Measurements from ENCODE around the gene AKR7A3. TPM values are rescaled to one million over a fixed set of nuclear protein-coding genes. Genes with fewer than 3 reads are reported as not detected.
"Not testable (repeated sequence)": the region's sequence is repeated elsewhere in the genome, so short reads cannot be mapped to it uniquely, and the experiment has no call there.

AKR7A3 gene
- total RNA-seq, 5 donors from 2014 or later (not counting 1 experiment from before 2014, with no cell fraction given), result 0.82 to 2.8 (median 1.1) TPM

- no peaks in the 10 kb centered on the region for H3K9me3 ChIP-seq
- Mint-ChIP-seq H3K27ac (no peak overlapping the region), H3K4me1 (peaks cover 0 to 3% (median under 1%) of the 10 kb centered on the region in 3 donors), H3K4me3 (no peak overlapping the region), H3K27me3 (no peaks in the 10 kb centered on the region), H3K36me3 (peaks cover 17% of the 10 kb centered on the region), H3K9me3 (no peaks in the 10 kb centered on the region)
- CTCF ChIA-PET, result no interaction called here
- H3K4me1 ChIP-seq (ENCODE audit: control insufficient read depth in 1 of 2, extremely low read depth in 1 of 2, insufficient read depth in 2 of 2, low read length in 2 of 2), result no peaks in the 10 kb centered on the region
- POLR2A ChIA-PET, result no interaction called here
- H3K36me3 ChIP-seq (ENCODE audit: control insufficient read depth in 2 of 2, extremely low read depth in 1 of 2, insufficient read depth in 1 of 2, low read length in 1 of 2), result peaks cover 9 to 33% of the 10 kb centered on the region in 2 donors
- no peak overlapping the region for H3K4me3 ChIP-seq (ENCODE audit: control insufficient read depth in 1 of 2, extremely low read depth in 1 of 2, low read length in 1 of 2)
- DNase-seq (no peak), ATAC-seq (replicated peaks in 1 of 4) (peak in 1 of 4 experiments; percentile 6)
- WGBS (ENCODE audit: insufficient coverage), result 83% methylated on average over 5 of the region's 5 CpGs
- H3K27me3 ChIP-seq (replicated peaks in 1 of 2; ENCODE audit: control insufficient read depth in 2 of 2, extremely low read depth in 1 of 2, insufficient read depth in 2 of 2, low read length in 1 of 2), result no peaks in the 10 kb centered on the region
- H3K27ac ChIP-seq (ENCODE audit: low read length), result no peak overlapping the region
Measured at GRCh38 chr1:19262047-19262446, 26.5 kb downstream of the AKR7A3 start.

- H3K27ac ChIP-seq (ENCODE audit: low read length), result no peak overlapping the region
- peaks cover 14 to 48% of the 10 kb centered on the region in 2 donors for H3K36me3 ChIP-seq (ENCODE audit: control insufficient read depth in 2 of 2, extremely low read depth in 1 of 2, insufficient read depth in 1 of 2, low read length in 1 of 2)
- POLR2A ChIA-PET, result no interaction called here
- DNase-seq, result no peak
- H3K9me3 Mint-ChIP-seq, result no peaks in the 10 kb centered on the region
- no peaks in the 10 kb centered on the region for H3K27me3 ChIP-seq (replicated peaks in 1 of 2; ENCODE audit: control insufficient read depth in 2 of 2, extremely low read depth in 1 of 2, insufficient read depth in 2 of 2, low read length in 1 of 2)
- CTCF ChIA-PET, result interaction anchor here in 1 of 2 donors (0.7 kb wide), 1 partner anchor 454 kb away, joined by 4 read pairs; no protein-coding TSS in a partner anchor
- no peaks in the 10 kb centered on the region for H3K27me3 Mint-ChIP-seq
- no peaks in the 10 kb centered on the region for H3K4me1 ChIP-seq (ENCODE audit: control insufficient read depth in 1 of 2, extremely low read depth in 1 of 2, insufficient read depth in 2 of 2, low read length in 2 of 2)
- 91% methylated on average over 14 of the region's 21 CpGs for WGBS (ENCODE audit: insufficient coverage)
- H3K9me3 ChIP-seq, result no peaks in the 10 kb centered on the region
- no peak overlapping the region for H3K4me3 ChIP-seq (ENCODE audit: control insufficient read depth in 1 of 2, extremely low read depth in 1 of 2, low read length in 1 of 2)
- no peak overlapping the region for H3K4me3 Mint-ChIP-seq
- no peak overlapping the region for H3K27ac Mint-ChIP-seq
- peak in 1 of 4 experiments; percentile 18 for ATAC-seq (replicated peaks in 1 of 4)
- H3K4me1 Mint-ChIP-seq, result peaks cover 0 to 8% (median 3%) of the 10 kb centered on the region in 3 donors
- peaks cover 23% of the 10 kb centered on the region for H3K36me3 Mint-ChIP-seq
Measured at GRCh38 chr1:19260211-19261138, 28.1 kb downstream of the AKR7A3 start.

- POLR2A ChIA-PET, result no interaction called here
- H3K4me3 Mint-ChIP-seq, result no peak overlapping the region
- peaks cover 22 to 52% of the 10 kb centered on the region in 2 donors for H3K36me3 ChIP-seq (ENCODE audit: control insufficient read depth in 2 of 2, extremely low read depth in 1 of 2, insufficient read depth in 1 of 2, low read length in 1 of 2)
- no peaks in the 10 kb centered on the region for H3K9me3 Mint-ChIP-seq
- no peaks in the 10 kb centered on the region for H3K27me3 ChIP-seq (replicated peaks in 1 of 2; ENCODE audit: control insufficient read depth in 2 of 2, extremely low read depth in 1 of 2, insufficient read depth in 2 of 2, low read length in 1 of 2)
- H3K27ac ChIP-seq (ENCODE audit: low read length), result no peak overlapping the region
- H3K4me1 Mint-ChIP-seq, result peaks cover 5 to 18% (median 14%) of the 10 kb centered on the region in 3 donors
- H3K4me3 ChIP-seq (ENCODE audit: control insufficient read depth in 1 of 2, extremely low read depth in 1 of 2, low read length in 1 of 2), result no peak overlapping the region
- ATAC-seq (replicated peaks in 1 of 4) (no peak), DNase-seq (no peak)
- CTCF ChIA-PET, result no interaction called here
- H3K36me3 Mint-ChIP-seq, result peaks cover 24% of the 10 kb centered on the region
- no peak overlapping the region for H3K27ac Mint-ChIP-seq
- no peaks in the 10 kb centered on the region for H3K27me3 Mint-ChIP-seq
- H3K4me1 ChIP-seq (ENCODE audit: control insufficient read depth in 1 of 2, extremely low read depth in 1 of 2, insufficient read depth in 2 of 2, low read length in 2 of 2), result peaks cover under 1 to 11% of the 10 kb centered on the region in 2 experiments
- WGBS (ENCODE audit: insufficient coverage), result 100% methylated on average over 3 of the region's 10 CpGs
- no peaks in the 10 kb centered on the region for H3K9me3 ChIP-seq
Measured at GRCh38 chr1:19258353-19258752, 30.2 kb downstream of the AKR7A3 start.

- Histone ChIP-seq H3K4me3 (ENCODE audit: control insufficient read depth in 1 of 2, extremely low read depth in 1 of 2, low read length in 1 of 2) (no peak overlapping the region), H3K36me3 (ENCODE audit: control insufficient read depth in 2 of 2, extremely low read depth in 1 of 2, insufficient read depth in 1 of 2, low read length in 1 of 2) (peaks cover 22 to 52% of the 10 kb centered on the region in 2 donors), H3K27ac (ENCODE audit: low read length) (no peak overlapping the region), H3K4me1 (ENCODE audit: control insufficient read depth in 1 of 2, extremely low read depth in 1 of 2, insufficient read depth in 2 of 2, low read length in 2 of 2) (peaks cover 5 to 21% of the 10 kb centered on the region in 2 experiments), H3K27me3 (replicated peaks in 1 of 2; ENCODE audit: control insufficient read depth in 2 of 2, extremely low read depth in 1 of 2, insufficient read depth in 2 of 2, low read length in 1 of 2) (no peaks in the 10 kb centered on the region), H3K9me3 (no peaks in the 10 kb centered on the region)
- Mint-ChIP-seq H3K9me3 (no peaks in the 10 kb centered on the region), H3K27me3 (no peaks in the 10 kb centered on the region), H3K36me3 (peaks cover 24% of the 10 kb centered on the region), H3K27ac (peak overlapping the region in 1 of 2 donors; percentile 72), H3K4me3 (no peak overlapping the region), H3K4me1 (peaks cover 13 to 26% (median 22%) of the 10 kb centered on the region in 3 donors)
- WGBS (ENCODE audit: insufficient coverage), result 51% methylated on average over 13 of the region's 15 CpGs
- ATAC-seq (replicated peaks in 1 of 4) (no peak), DNase-seq (no peak)
- CTCF ChIA-PET, result interaction anchor here in 1 of 2 donors (0.7 kb wide), 1 partner anchor 274 kb away, joined by 3 read pairs; no protein-coding TSS in a partner anchor
- POLR2A ChIA-PET, result no interaction called here
Measured at GRCh38 chr1:19257178-19257914, 31.2 kb downstream of the AKR7A3 start.

- 93% methylated on average over 4 of the region's 5 CpGs for WGBS (ENCODE audit: insufficient coverage)
- ATAC-seq (replicated peaks in 1 of 4); H3K4me3 ChIP-seq (ENCODE audit: control insufficient read depth in 1 of 2, extremely low read depth in 1 of 2, low read length in 1 of 2); POLR2A ChIA-PET; DNase-seq; H3K27ac Mint-ChIP-seq; H3K9me3 ChIP-seq; H3K9me3 Mint-ChIP-seq; H3K4me3 Mint-ChIP-seq; CTCF ChIA-PET; H3K27me3 ChIP-seq (replicated peaks in 1 of 2; ENCODE audit: control insufficient read depth in 2 of 2, extremely low read depth in 1 of 2, insufficient read depth in 2 of 2, low read length in 1 of 2); H3K27me3 Mint-ChIP-seq; H3K27ac ChIP-seq (ENCODE audit: low read length): not testable (repeated sequence)
- H3K4me1 ChIP-seq (ENCODE audit: control insufficient read depth in 1 of 2, extremely low read depth in 1 of 2, insufficient read depth in 2 of 2, low read length in 2 of 2), result peaks cover 5 to 28% of the 10 kb centered on the region in 2 experiments
- Mint-ChIP-seq H3K36me3 (peaks cover 24% of the 10 kb centered on the region), H3K4me1 (peaks cover 15 to 33% (median 25%) of the 10 kb centered on the region in 3 donors)
- H3K36me3 ChIP-seq (ENCODE audit: control insufficient read depth in 2 of 2, extremely low read depth in 1 of 2, insufficient read depth in 1 of 2, low read length in 1 of 2), result peaks cover 22 to 52% of the 10 kb centered on the region in 2 donors
Measured at GRCh38 chr1:19256301-19256700, 32.3 kb downstream of the AKR7A3 start.

- Mint-ChIP-seq H3K36me3 (peaks cover 24% of the 10 kb centered on the region), H3K27me3 (no peaks in the 10 kb centered on the region), H3K9me3 (no peaks in the 10 kb centered on the region), H3K4me3 (no peak overlapping the region), H3K27ac (no peak overlapping the region), H3K4me1 (peaks cover 24 to 42% (median 33%) of the 10 kb centered on the region in 3 donors)
- DNase-seq, result no peak
- H3K36me3 ChIP-seq (ENCODE audit: control insufficient read depth in 2 of 2, extremely low read depth in 1 of 2, insufficient read depth in 1 of 2, low read length in 1 of 2), result peaks cover 22 to 45% of the 10 kb centered on the region in 2 donors
- ChIA-PET CTCF (interaction anchor here in 1 of 2 donors (0.6 kb wide), 1 partner anchor 350 kb away, joined by 3 read pairs; no protein-coding TSS in a partner anchor), POLR2A (interaction anchor here in 1 of 2 donors (0.7 kb wide), 1 partner anchor 228 kb away, joined by 4 read pairs; no protein-coding TSS in a partner anchor)
- H3K27ac ChIP-seq (ENCODE audit: low read length), result no peak overlapping the region
- H3K9me3 ChIP-seq, result no peaks in the 10 kb centered on the region
- no peak overlapping the region for H3K4me3 ChIP-seq (ENCODE audit: control insufficient read depth in 1 of 2, extremely low read depth in 1 of 2, low read length in 1 of 2)
- peaks cover 12 to 35% of the 10 kb centered on the region in 2 experiments for H3K4me1 ChIP-seq (ENCODE audit: control insufficient read depth in 1 of 2, extremely low read depth in 1 of 2, insufficient read depth in 2 of 2, low read length in 2 of 2)
- no CpG with 5 or more reads among the region's 4 CpGs for WGBS (ENCODE audit: insufficient coverage)
- ATAC-seq (replicated peaks in 1 of 4), result no peak
- H3K27me3 ChIP-seq (replicated peaks in 1 of 2; ENCODE audit: control insufficient read depth in 2 of 2, extremely low read depth in 1 of 2, insufficient read depth in 2 of 2, low read length in 1 of 2), result no peaks in the 10 kb centered on the region
Measured at GRCh38 chr1:19255288-19255687, 33.3 kb downstream of the AKR7A3 start.
